Effector CD8-positive, alpha-beta T cell (primary cell): Measurements from ENCODE around the gene LEP.
"Not testable (repeated sequence)": the region's sequence is repeated elsewhere in the genome, so short reads cannot be mapped to it uniquely, and the experiment has no call there.

Experiments
- DNase-seq: peaks from one replicate; lab custom pipeline; 2025; lab: John Stamatoyannopoulos, UW

Gene LEP

DNA sequence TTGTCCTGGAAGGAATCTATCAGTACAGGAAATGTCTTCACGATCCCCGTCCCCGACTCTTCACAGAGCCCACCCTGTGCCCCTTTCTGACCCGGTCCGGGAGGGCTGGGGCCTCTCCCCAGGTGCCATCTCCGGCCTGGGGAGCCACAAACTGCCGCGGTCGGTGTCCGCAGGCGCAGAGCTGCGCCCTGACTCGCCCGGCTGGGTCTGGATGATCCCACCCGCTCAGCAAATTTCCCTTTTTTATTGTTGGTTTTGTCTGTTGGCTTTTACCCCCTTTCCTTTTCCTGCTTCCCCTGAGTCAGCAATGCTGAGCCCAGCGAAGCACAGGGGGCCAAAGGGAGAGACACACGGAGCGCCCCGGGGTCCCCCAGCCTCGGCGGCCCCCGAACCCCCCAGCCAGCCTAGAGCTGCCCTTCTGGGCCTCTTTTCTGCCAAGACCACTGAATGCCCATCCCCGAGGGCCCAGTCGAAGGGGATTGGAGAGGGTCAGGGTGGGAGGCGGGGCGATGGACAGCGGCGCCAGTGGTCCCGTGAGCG, 30.9 kb downstream of the LEP start:
- no peak for DNase-seq

DNA sequence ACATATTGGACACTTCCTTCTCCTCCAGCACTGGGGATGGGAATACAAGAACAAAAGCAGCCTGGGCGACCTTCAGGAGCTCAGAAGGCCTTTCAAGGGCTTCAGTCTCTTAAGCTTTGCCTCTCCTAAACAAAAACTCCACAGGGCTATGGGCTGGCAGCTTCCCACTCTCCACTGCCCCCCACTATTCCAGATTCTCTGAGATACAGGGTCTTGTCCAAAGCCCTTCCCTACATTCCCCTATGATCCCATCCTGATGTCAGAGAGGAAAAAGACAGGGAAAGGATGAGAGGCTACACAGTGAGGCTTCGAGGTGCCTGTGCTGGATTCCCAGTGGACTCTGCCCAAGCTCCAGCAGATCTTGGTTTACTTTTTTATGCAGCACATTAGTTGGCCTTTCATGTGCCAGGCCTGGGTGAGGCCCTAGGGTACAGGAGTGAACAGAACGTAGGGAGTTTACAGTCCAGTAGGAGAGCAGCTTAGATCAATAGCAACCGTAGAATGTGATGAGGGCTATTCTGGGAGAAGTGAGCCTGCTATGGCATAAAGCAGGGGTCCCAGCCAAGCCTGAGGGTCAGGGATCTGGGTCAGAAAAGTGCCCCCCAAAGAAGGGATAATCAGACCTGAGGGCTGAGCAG, 33.3 kb downstream of the LEP start:
- DNase-seq, result no peak

DNA sequence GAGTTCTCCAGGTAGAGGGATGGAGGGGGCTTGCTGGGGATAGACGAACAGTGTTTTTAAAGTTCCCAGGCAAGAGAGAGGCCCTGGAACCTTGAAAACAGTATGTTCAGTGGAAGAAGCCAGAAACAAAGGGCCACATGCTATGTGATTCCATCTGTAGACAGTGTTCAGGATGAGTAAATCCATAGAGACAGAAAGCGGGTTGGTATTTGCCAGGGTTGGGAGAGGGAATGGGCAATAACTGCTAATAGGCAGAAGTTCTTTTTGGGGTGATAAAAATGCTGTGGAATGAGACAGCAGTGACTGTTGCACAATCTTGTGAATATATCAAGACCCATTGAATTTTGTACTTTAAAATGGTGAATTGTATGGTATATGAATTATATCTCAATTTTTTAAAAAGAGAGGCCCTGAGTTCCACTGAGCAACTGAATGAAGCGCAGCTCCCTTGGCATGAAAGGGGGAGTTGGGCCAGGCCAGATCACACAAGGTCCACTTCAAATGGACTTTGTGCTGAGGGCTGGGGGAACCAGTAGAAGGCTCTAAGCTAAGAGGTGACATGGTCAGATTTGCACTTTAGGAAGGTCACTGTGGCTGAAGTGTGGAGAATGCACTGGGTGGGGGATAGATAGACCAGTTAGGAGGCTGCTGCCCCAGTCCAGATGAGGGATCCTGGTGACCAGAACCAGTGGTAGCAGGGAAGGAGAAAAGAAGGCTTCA, 34.0 kb downstream of the LEP start:
- no peak for DNase-seq

DNA sequence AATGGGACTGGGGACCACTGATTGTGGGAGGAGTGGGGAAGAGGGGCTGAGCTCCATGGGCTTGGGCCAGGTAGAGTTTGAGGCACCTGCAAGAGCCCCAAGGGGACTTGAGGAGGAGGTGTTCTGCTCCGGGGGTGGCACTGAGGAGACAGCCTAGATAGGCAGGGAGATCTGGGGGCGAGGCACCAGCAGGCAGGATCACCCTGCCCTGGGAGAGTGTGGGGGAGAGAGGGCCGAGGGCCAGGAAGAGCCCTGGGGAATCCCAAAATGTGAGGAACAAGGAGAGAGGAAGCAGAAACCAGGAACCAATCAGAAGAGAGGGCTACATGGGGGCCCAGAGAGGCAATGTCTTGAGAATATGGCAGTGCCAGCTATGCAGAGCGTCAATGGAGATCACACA, 34.6 kb downstream of the LEP start:
- DNase-seq, result no peak

DNA sequence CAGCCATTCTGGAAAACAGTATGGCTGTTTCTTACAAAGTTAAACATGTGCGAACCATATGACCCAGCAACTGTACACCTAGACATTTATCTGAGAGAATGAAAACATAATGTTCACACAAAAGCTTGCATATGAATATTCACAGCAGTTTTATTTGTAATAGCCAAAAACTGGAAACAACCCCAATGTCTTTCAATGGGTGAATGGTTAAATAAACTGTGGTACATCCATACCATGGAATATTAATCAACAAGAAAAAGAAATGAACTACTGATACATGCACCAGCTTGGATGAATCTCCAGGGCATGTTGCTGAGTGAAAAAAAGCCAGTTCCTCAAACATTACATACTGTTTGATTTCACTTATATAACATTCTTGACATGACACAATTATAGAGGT, 37.3 kb downstream of the LEP start:
- no peak for DNase-seq

DNA sequence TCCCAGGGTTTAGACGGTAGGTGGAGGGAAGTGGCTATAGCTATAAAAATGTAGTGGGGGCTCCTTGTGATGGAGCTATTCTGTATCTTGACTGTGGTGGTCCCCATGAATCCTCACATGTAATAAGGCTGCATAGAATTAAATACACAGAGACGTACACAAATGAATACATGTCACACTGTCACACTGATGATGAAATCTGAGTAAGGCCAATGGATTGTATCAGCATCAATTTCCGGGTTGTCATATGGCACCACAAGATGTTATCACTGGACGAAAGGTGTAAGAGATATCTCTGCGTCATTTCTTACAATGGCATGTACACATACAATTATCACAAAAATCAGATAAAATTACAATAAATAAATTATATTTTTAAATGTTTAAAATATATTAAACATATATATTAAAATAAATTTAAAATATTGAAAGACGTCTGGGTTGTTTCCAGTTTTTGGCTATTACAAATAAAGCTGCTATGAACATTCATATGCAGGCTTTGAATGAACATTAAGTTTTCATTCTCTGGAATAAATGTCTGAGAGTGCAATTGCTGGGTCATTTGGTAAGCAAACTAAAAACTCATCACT, 38.1 kb downstream of the LEP start:
- no peak for DNase-seq

DNA sequence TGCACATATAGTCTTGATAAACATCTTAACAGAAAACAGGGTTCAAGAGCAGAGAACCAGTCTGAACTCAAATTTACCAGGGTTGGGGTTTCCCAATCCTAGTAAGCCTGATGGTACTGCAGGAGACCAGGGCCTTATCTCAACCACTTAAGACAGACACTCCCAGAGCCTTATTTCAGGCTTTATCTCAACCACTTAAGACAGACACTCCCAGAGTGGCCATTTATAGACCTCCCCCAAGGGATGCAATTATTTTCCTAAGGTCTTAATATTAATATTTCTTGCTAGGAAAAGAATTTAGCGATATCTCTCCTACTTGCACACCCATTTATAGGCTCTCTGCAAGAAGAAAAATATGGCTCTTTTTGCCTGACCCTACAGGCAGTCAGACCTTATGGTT, 39.4 kb downstream of the LEP start:
- not testable (repeated sequence) for DNase-seq

DNA sequence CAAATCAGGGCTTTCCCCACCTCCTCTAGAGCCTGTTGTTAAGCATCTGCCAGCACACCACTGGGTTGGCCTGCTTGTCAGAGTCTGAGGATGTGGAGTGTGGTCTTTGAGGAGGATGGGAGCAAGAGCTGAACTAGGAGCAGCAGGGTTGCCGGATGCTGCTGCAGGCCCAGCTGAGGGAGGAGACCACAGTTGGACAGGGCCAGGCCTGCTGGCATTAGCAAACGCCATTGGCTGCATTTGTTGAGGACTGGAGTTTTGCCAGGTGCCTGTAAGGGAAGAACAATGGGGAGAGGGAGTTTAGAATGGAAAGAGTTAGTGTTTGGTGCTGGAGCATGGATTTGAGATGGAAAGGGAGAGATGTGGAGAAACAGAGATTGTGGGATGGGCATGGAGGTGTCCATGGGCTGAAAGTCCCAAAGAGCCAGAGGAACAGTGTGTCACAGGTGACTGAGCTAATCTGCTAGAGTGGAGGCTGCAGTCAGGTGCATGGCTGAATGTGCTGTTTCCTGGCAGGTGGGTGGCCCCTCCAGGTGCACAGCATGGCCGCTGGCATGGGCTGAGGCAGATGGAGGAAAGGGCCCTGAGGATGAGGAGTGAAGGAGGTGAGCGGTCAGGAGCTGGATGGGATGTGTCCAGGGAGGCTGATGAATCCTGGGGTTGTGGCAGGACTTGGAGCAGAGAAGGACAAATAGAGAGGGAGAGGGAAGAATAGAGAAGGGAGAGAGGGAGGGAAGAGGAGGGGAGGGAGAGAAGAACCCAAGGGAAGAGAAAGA, 40.7 kb downstream of the LEP start:
- no peak for DNase-seq

DNA sequence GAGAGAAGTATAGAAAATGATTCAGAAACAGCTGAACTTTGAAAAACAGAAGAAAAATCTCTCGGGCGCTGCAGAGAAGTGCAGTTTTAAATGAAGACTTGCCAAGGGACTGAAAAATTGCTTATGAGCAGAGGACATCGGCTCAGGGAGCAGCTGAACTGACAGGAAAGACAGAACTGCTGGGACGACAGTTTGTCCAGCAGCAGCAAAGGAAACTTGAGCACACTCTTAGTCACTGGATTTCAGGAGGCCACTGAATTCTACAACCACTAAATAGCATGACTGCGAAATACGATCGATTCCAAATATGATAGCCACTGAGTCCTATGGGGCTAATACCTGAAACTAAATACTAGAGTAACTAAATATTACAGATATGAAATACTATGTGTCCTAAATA, 43.0 kb downstream of the LEP start:
- no peak for DNase-seq

DNA sequence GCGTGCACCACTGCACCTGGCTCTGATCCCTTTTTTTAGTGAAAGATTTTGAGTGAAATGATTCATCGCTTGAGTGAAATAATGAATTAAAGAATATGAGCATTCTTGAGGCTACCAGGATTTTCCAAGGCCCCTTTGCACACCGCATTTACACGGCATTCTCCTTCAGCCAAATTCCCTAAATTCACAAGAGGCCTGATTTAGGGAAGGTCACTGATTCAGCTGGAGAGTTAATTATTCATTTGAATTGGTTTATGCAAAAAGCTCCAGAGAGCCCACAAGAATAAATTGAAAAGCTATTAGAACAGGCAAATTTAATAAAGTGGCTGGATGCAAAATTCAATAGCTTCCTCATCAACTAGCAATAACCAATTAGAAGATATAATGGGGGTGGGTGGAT, 46.5 kb downstream of the LEP start:
- DNase-seq, result no peak

DNA sequence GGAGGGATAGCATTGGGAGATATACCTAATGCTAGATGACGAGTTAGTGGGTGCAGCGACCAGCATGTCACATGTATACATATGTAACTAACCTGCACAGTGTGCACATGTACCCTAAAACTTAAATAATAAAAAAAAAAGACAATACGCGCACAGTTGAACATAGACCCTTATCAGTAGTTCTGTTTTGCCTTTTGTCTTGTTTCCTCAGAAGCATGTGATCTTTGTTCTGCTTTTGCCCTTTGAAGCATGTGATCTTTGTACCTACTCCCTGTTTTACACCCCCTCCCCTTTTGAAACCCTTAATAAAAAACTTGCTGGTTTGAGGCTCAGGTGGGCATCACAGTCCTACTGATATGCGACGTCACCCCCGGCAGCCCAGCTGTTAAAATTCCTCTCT, 56.9 kb downstream of the LEP start:
- not testable (repeated sequence) for DNase-seq

DNA sequence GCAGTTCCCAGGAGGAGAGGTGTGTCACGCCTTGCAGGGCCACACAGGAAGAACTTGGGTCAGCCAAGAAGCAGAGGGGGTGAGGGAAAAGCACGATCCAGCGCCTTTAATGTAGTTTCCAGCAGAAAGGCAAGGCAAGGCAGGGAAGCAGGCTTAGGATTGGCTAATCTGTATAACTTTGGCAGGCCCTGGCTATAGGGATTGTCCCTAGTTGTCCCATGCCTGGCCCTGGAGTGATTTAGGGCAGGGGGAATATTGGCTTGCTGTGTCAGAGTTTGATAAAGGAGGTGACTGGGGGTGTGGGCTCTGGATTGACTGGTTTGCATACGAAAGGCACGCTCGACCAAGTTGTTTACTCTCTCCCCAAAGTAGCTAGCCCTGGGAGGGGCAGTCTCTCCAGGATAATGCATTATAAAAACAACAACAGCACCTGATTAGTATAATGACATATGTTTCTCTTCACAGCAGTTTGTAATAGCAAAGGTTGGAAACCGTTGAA, 58.1 kb downstream of the LEP start:
- no peak for DNase-seq

DNA sequence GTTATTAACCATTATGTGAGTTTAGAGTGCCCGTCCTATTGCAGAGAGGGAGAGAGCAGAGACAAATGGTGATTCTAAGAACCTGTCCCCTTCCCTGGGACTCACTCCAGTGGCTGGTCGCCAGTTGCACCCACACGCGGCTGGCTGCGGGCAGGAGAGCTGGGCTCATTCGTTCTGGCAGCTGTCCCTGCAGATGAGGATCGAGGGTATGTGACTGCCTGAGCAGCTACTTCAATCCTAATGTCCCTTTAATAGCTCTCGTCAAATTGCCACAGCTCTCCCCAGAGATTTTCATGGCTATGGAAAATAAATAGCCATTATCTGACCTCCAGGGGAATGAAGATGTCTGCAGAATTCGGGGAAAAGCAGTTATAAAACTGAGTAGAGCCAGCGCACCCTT, 61.1 kb downstream of the LEP start:
- no peak for DNase-seq

DNA sequence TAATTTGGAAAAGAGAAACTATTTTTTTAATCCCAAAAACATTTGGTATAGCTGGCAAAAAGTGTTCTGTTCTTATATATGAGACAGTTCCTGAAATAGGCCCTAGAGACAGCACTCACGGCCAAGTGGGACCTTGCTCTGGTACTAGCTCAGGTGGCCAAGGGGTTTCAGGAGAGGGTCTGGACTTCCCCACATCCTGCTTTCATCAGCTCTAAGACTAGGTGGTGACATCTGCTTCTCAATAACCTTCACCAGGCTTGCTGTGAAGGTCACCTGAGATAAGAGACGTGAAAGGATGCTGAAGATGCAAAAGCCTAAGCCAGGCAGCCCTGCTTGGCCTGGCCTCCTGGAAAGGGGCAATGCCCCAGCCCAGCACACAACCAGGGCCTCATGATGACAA, 62.1 kb downstream of the LEP start:
- no peak for DNase-seq

DNA sequence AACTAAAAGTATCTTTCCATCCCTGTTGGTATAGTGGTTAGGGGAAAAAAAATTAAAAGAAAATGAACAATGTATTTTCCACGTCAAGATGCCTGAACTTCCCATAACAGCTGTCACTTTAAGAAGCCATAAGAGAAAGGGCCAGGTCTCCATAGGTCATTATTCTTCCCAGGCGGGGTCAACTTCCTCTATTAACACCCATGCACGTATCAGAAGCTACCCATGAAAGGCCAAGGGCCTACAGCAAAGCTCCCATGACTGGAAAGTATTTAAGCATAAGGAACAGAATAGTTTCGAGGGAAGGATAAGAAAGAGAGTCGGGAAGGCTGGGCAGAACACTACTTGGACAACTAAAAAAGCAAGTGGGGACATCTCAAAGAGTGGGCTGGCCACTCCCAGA, 62.6 kb downstream of the LEP start:
- no peak for DNase-seq

DNA sequence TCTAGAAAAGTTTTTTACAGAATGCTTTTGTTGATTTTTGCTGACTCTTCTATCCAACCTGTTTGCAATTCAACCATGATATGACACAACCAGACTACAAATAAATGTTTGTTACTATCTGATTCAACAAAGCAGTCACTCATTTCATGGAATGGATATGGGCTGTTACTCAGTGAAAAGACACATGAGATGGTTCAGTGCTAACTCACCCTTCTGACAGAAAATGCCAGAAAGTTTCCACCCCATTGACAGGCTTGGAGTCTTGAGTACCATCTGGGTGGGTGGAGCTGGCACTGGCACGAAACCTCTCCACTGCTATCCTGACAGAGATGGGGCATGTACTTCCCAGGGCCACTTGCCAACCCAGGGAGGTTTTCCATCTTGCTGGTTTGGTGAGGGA, 63.1 kb downstream of the LEP start:
- no peak for DNase-seq

DNA sequence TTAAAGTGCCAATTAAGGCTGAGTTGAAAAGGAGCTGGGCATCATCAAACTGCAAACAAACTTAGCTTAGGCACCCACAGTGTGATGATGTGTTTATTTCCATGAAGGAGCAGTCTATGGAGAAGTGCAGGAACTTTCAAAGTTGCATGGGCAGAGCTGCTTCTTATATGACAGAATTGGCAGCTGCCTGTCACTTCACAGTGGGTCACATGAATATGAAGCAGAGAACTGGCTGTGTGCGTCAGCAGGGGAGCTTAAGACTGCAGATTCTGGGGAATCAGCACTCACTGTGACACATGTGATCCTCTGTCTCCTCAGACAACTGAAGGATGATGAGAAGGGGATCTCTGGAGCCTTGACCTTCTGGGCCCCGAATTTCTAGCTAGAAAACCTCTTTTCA, 66.0 kb downstream of the LEP start:
- DNase-seq, result no peak
